HUES6 (cell line): ENCODE data around the gene ZNF841.
"Not testable (repeated sequence)": the region's sequence is repeated elsewhere in the genome, so short reads cannot be mapped to it uniquely, and the experiment has no call there.

ENCODE experiments used
- H3K27ac ChIP-seq: 2 replicates; pipeline ENCODE4 v1.7.0; 2013; ENCODE audit warnings: low read depth, mild to moderate bottlenecking, low read length, inconsistent platforms
- H3K27me3 ChIP-seq: 2 replicates; pipeline ENCODE4 v1.6.1; 2013; ENCODE audit warnings: low read length; ENCODE audit not compliant: control insufficient read depth, insufficient read depth
- H3K36me3 ChIP-seq: 2 replicates; pipeline ENCODE4 v1.6.1; 2013; ENCODE audit warnings: low read length; ENCODE audit not compliant: control insufficient read depth, insufficient read depth
- H3K4me1 ChIP-seq: 2 replicates; pipeline ENCODE4 v1.6.1; 2013; ENCODE audit warnings: low read length; ENCODE audit not compliant: control insufficient read depth, insufficient read depth
- H3K4me3 ChIP-seq: 2 replicates; pipeline ENCODE4 v1.5.1; 2013; ENCODE audit warnings: low read depth, low read length
- H3K9ac ChIP-seq: one replicate; pipeline ENCODE4 v1.6.1; 2013; ENCODE audit warnings: mild to moderate bottlenecking, low read length
- H3K9me3 ChIP-seq: 2 replicates; pipeline ENCODE4 v1.6.1; 2013; ENCODE audit warnings: low read depth, low read length; ENCODE audit not compliant: control insufficient read depth, insufficient read depth

ZNF841 gene

GRCh38 chr19:52112624-52113023, 17.1 kb upstream of the ZNF841 start:
- H3K27ac ChIP-seq, result no peak overlapping the region
- H3K36me3 ChIP-seq, result peaks cover 34% of the 10 kb centered on the region
- no peaks in the 10 kb centered on the region for H3K27me3 ChIP-seq
- H3K4me1 ChIP-seq, result no peaks in the 10 kb centered on the region
- no peak overlapping the region for H3K4me3 ChIP-seq
- no peak overlapping the region for H3K9ac ChIP-seq
- peaks cover 96% of the 10 kb centered on the region for H3K9me3 ChIP-seq

- Histone ChIP-seq H3K27me3 (no peaks in the 10 kb centered on the region), H3K9me3 (peaks cover 93% of the 10 kb centered on the region), H3K36me3 (peaks cover 16% of the 10 kb centered on the region), H3K4me1 (no peaks in the 10 kb centered on the region), H3K9ac (no peak overlapping the region), H3K27ac (no peak overlapping the region), H3K4me3 (no peak overlapping the region)
Measured at GRCh38 chr19:52110780-52111179, 15.2 kb upstream of the ZNF841 start.

DNA sequence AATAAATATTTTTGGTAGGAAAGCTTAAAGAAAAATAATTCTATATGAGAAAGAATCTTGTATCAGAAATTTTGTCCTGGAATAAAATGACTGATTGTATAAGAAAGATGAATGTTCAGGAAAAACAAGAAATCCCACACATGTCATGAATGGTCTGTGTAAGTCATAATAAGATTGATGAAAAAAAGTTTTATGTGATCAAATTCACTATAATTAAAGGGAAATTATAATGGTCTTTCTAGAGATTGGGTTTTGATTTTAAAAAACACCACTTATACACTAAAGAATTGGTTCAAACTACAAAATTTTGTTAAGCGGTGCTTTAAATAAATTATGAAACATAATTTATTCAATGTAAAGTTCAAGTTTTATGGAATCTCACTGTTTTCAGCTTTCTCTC, 7.2 kb upstream of the ZNF841 start:
- Histone ChIP-seq H3K4me1 (no peaks in the 10 kb centered on the region), H3K9me3 (peaks cover 75% of the 10 kb centered on the region), H3K4me3 (no peak overlapping the region), H3K27me3 (no peaks in the 10 kb centered on the region), H3K9ac (no peak overlapping the region), H3K36me3 (no peaks in the 10 kb centered on the region), H3K27ac (no peak overlapping the region)

GRCh38 chr19:52101866-52102562, 6.4 kb upstream of the ZNF841 start:
- Histone ChIP-seq H3K9me3 (peaks cover 75% of the 10 kb centered on the region), H3K4me1 (no peaks in the 10 kb centered on the region), H3K36me3 (no peaks in the 10 kb centered on the region), H3K27me3 (no peaks in the 10 kb centered on the region), H3K27ac (no peak overlapping the region), H3K4me3 (no peak overlapping the region), H3K9ac (no peak overlapping the region)

- no peaks in the 10 kb centered on the region for H3K27me3 ChIP-seq
- peaks cover 66% of the 10 kb centered on the region for H3K9me3 ChIP-seq
Measured at GRCh38 chr19:52099497-52100138, 4.1 kb upstream of the ZNF841 start.

GRCh38 chr19:52096416-52096815, 851 bp upstream of the ZNF841 start:
- not testable (repeated sequence) for H3K27ac ChIP-seq, H3K36me3 ChIP-seq
- H3K9me3 ChIP-seq, result peaks cover 47% of the 10 kb centered on the region

More at GRCh38 chr19:52099497-52100138, 4.1 kb upstream of the ZNF841 start:
- no peak overlapping the region for H3K4me3 ChIP-seq
- no peaks in the 10 kb centered on the region for H3K4me1 ChIP-seq
- H3K36me3 ChIP-seq, result no peaks in the 10 kb centered on the region
- no peak overlapping the region for H3K27ac ChIP-seq
- no peak overlapping the region for H3K9ac ChIP-seq

GRCh38 chr19:52094526-52095130, 937 bp downstream of the ZNF841 start:
- peaks cover 39% of the 10 kb centered on the region for H3K9me3 ChIP-seq
- H3K9ac ChIP-seq, result peak overlapping the region; percentile 86
- H3K27ac ChIP-seq, result no peak overlapping the region
- H3K36me3 ChIP-seq, result peaks cover 12% of the 10 kb centered on the region
- no peaks in the 10 kb centered on the region for H3K4me1 ChIP-seq
- H3K4me3 ChIP-seq, result peak overlapping the region; percentile 94
- H3K27me3 ChIP-seq, result no peaks in the 10 kb centered on the region

More at GRCh38 chr19:52096416-52096815, 851 bp upstream of the ZNF841 start:
- H3K4me3 ChIP-seq, H3K9ac ChIP-seq, H3K27me3 ChIP-seq, H3K4me1 ChIP-seq: not testable (repeated sequence)

GRCh38 chr19:52086481-52086880, 9.1 kb downstream of the ZNF841 start:
- H3K36me3 ChIP-seq, result peaks cover 82% of the 10 kb centered on the region
- H3K9me3 ChIP-seq, result peaks cover 38% of the 10 kb centered on the region
- no peak overlapping the region for H3K27ac ChIP-seq
- H3K4me1 ChIP-seq, result no peaks in the 10 kb centered on the region
- no peaks in the 10 kb centered on the region for H3K27me3 ChIP-seq
- H3K9ac ChIP-seq, result no peak overlapping the region
- no peak overlapping the region for H3K4me3 ChIP-seq

- Histone ChIP-seq H3K36me3 (peaks cover 88% of the 10 kb centered on the region), H3K9me3 (peaks cover 74% of the 10 kb centered on the region), H3K9ac (no peak overlapping the region), H3K27me3 (no peaks in the 10 kb centered on the region), H3K4me3 (no peak overlapping the region), H3K4me1 (no peaks in the 10 kb centered on the region), H3K27ac (no peak overlapping the region)
Measured at GRCh38 chr19:52070496-52070895, 25.1 kb downstream of the ZNF841 start.

DNA sequence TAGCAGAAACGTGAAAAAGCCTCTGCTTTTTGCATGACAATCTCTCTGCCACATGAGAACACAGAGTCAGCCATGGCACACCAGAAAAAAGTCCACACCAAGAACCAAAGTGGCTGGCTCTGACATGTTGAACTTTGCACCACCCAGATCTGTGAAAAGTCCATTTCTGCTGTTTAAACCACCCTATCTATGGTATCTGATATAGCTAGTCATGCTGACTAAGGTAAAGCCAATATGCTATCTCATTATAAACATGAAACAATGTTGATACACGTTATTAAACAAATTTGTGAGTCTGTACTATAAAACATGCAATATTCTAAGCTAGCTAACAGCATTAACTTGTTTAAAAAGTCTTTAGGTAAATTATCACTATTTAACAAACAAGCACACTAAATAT, 25.9 kb downstream of the ZNF841 start:
- H3K4me3 ChIP-seq, result no peak overlapping the region
- no peaks in the 10 kb centered on the region for H3K4me1 ChIP-seq
- no peaks in the 10 kb centered on the region for H3K27me3 ChIP-seq
- H3K36me3 ChIP-seq, result peaks cover 88% of the 10 kb centered on the region
- no peak overlapping the region for H3K9ac ChIP-seq
- no peak overlapping the region for H3K27ac ChIP-seq
- peaks cover 74% of the 10 kb centered on the region for H3K9me3 ChIP-seq

GRCh38 chr19:52066258-52066863, 29.2 kb downstream of the ZNF841 start:
- H3K9me3 ChIP-seq, result peaks cover 88% of the 10 kb centered on the region

More at GRCh38 chr19:52066258-52066863, 29.2 kb downstream of the ZNF841 start:
- Histone ChIP-seq H3K4me1 (no peaks in the 10 kb centered on the region), H3K9ac (no peak overlapping the region), H3K27ac (no peak overlapping the region), H3K36me3 (peaks cover 82% of the 10 kb centered on the region), H3K27me3 (no peaks in the 10 kb centered on the region), H3K4me3 (no peak overlapping the region)
